Right lobe of liver (tissue), 4 donors: ENCODE measurements around the gene SCYGR8.

ENCODE experiments used
- POLR2A ChIP-seq: fragments of 450-650 bp; IDR thresholded peaks from one replicate; pipeline ENCODE4 v1.6.1; 2017; ENCODE audit warnings: antibody characterized with exemption, mild to moderate bottlenecking
- TF ChIP-seq, protein P1 (sequence below), 4 donors: fragments of 200-600 bp in 3 of 4; fragments of 450-650 bp in 1 of 4; IDR thresholded peaks; one replicate each; pipeline versions ENCODE4 v1.5.1 to v1.8.0; 2016 to 2022; ENCODE audit warnings: antibody characterized with exemption in 4 of 4, mild to moderate bottlenecking in 2 of 4
- donor health status: DM: no; HTN: no; CAD: no.
- donor health status: DM: no; HTN: no; CAD: no.
- donor health status: DM: no; HTN: yes; CAD: no.

DNA sequence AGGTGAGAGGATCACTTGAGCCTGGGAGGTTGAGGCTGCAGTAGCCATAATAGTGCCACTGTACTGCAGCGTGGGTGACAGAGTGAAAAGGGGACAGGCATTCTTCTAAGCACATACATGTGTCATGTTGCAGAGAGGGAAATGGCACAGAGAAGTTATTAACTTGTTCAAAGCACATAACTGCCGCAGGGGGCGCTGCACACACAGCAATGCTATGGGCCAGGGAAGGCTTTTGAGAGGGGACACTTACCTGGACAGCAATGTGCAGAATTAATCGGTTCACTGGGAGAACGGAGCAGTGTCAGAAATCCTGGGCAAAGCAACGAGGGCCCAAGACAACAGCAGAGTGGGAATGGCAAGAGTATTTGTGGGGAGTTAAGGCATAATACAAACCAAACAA lies 2.4 kb downstream of the SCYGR8 start:
- TF ChIP-seq, protein P1, sequence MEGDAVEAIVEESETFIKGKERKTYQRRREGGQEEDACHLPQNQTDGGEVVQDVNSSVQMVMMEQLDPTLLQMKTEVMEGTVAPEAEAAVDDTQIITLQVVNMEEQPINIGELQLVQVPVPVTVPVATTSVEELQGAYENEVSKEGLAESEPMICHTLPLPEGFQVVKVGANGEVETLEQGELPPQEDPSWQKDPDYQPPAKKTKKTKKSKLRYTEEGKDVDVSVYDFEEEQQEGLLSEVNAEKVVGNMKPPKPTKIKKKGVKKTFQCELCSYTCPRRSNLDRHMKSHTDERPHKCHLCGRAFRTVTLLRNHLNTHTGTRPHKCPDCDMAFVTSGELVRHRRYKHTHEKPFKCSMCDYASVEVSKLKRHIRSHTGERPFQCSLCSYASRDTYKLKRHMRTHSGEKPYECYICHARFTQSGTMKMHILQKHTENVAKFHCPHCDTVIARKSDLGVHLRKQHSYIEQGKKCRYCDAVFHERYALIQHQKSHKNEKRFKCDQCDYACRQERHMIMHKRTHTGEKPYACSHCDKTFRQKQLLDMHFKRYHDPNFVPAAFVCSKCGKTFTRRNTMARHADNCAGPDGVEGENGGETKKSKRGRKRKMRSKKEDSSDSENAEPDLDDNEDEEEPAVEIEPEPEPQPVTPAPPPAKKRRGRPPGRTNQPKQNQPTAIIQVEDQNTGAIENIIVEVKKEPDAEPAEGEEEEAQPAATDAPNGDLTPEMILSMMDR (IDR thresholded peaks at IDR 0.05) = no peak
- TF ChIP-seq POLR2A = no peak
